HG02840 (cell line): Measurements from ENCODE around the gene FNBP1.

ENCODE experiments used
- ATAC-seq: cut with Tn5 transposase; IDR thresholded peaks from one replicate; pipeline ENCODE4 v1.9.1; 2021; ENCODE audit warnings: mild to moderate bottlenecking, moderate library complexity, moderate number of reproducible peaks; ENCODE audit not compliant: unreplicated experiment, low FRiP score

The FNBP1 gene

GRCh38 chr9:130049431-130050210 is 6.6 kb upstream of the FNBP1 start:
- ATAC-seq = no peak

- no peak for ATAC-seq
Measured at GRCh38 chr9:130045725-130046450, 2.9 kb upstream of the FNBP1 start.

GRCh38 chr9:130043654-130044623 is 950 bp upstream of the FNBP1 start:
- no peak for ATAC-seq

GRCh38 chr9:130042406-130042884 is 544 bp downstream of the FNBP1 start:
- no peak for ATAC-seq

- no peak for ATAC-seq
Measured at GRCh38 chr9:130041648-130042405, 1.2 kb downstream of the FNBP1 start.

- no peak for ATAC-seq
Measured at GRCh38 chr9:130040984-130041647, 1.9 kb downstream of the FNBP1 start.

- ATAC-seq = no peak
Measured at GRCh38 chr9:130039528-130040147, 3.4 kb downstream of the FNBP1 start.

- no peak for ATAC-seq
Measured at GRCh38 chr9:130036099-130036498, 6.9 kb downstream of the FNBP1 start.

- no peak for ATAC-seq
Measured at GRCh38 chr9:130034570-130034969, 8.4 kb downstream of the FNBP1 start.

- no peak for ATAC-seq
Measured at GRCh38 chr9:130030651-130031127, 12.3 kb downstream of the FNBP1 start.

- no peak for ATAC-seq
Measured at GRCh38 chr9:130029223-130029973, 13.6 kb downstream of the FNBP1 start.

GRCh38 chr9:130028493-130029222 is 14.3 kb downstream of the FNBP1 start:
- no peak for ATAC-seq

GRCh38 chr9:130027533-130028365 is 15.2 kb downstream of the FNBP1 start:
- no peak for ATAC-seq

- no peak for ATAC-seq
Measured at GRCh38 chr9:130026583-130027340, 16.2 kb downstream of the FNBP1 start.

- ATAC-seq = no peak
Measured at GRCh38 chr9:130024597-130024994, 18.4 kb downstream of the FNBP1 start.
